Ovary (tissue), 9 donors: ENCODE data around the gene SLC35A4. TPM values are rescaled to one million over a fixed set of nuclear protein-coding genes. Genes with fewer than 3 reads are reported as not detected.

ENCODE experiments used
- DNase-seq, 5 donors: peaks; one replicate each; pipeline ENCODE4 v3.0.0-alpha.2; 2019 to 2020
- H3K27ac ChIP-seq, 2 donors: fragments of 200-600 bp; one replicate each; pipeline versions ENCODE4 v1.5.1 to v1.8.0; 2019 to 2022
- H3K27me3 ChIP-seq: fragments of 200-600 bp; one replicate; pipeline ENCODE4 v1.8.0; 2022
- H3K36me3 ChIP-seq: fragments of 200-600 bp; sonication (generic); one replicate; pipeline ENCODE4 v1.5.1; 2019
- H3K4me1 ChIP-seq: one replicate; pipeline ENCODE4 v1.8.1; 2013; ENCODE audit warnings: mild to moderate bottlenecking, moderate library complexity; ENCODE audit not compliant: insufficient read depth
- H3K4me3 ChIP-seq: fragments of 200-600 bp; sonication (generic); one replicate; pipeline ENCODE4 v1.5.1; 2017
- H3K9me3 ChIP-seq, 2 donors: fragments of 200-600 bp in 1 of 2; sonication (generic) in 1 of 2; one replicate each; pipeline versions ENCODE4 v1.5.1 to v1.8.1; 2013 to 2019; ENCODE audit warnings: mild to moderate bottlenecking in 1 of 2, moderate library complexity in 1 of 2
- EP300 ChIP-seq: sonication (generic); formaldehyde crosslinking; IDR thresholded peaks from one replicate; pipeline ENCODE4 v1.6.1; 2017; ENCODE audit warnings: antibody characterized with exemption
- POLR2A ChIP-seq: fragments of 450-650 bp; IDR thresholded peaks from one replicate; pipeline ENCODE4 v1.6.1; 2017; ENCODE audit warnings: antibody characterized with exemption, mild to moderate bottlenecking, moderate library complexity
- whole genome bisulfite sequencing, 3 donors: extraction: QIAGEN DNeasy Blood & Tissue Kit in 1 of 3; methylation state at CpG; one replicate each; pipeline versions ENCODE4 v1.1.5 to v1.1.7; 2013 to 2017; 5-methylcytosine and 5-hydroxymethylcytosine counted together
- intact Hi-C, 4 donors: fragments of 100-400 bp; cut with DNase I; formaldehyde crosslinking; loops; one replicate each; pipeline versions ENCODE4 v1.11.0 to v1.15.1; 2022 to 2023
- polyA plus RNA-seq, 2 donors: library from polyadenylated mRNA; stranded (reverse); fragments of 200-250 nt in 1 of 2; fragments of 350-450 nt in 1 of 2; fragmentation: Illumina TruSeq in 1 of 2; extraction: RNeasy Lipid Tissue Mini Kit (QIAGEN cat#74804) in 1 of 2; gene quantifications; one replicate each; pipeline ENCODE4 v1.2.3, GENCODE V29; 2013 to 2014
- total RNA-seq, 7 donors: library from RNA; depleted of rRNA in 2 of 7; stranded (reverse); fragments of >200 nt in 2 of 7; fragmentation: NEBNext Ultra II Directional in 3 of 7; extraction: Animal tissue kit (Norgen Biotek cat#: 25700) in 3 of 7; gene quantifications; one replicate each; pipeline versions ENCODE4 v1.1.0 to v1.2.4, GENCODE V29; 2016 to 2023
- TF ChIP-seq, protein P1 (sequence below), 3 donors: fragments of 450-650 bp in 2 of 3; fragments of 200-600 bp in 1 of 3; IDR thresholded peaks; one replicate each; pipeline versions ENCODE4 v1.5.1 to v1.8.0; 2016 to 2022; ENCODE audit warnings: antibody characterized with exemption in 3 of 3, mild to moderate bottlenecking in 1 of 3
- donor health status: DM: no; HTN: no; CAD: no; lungs with moderate emphysema.
- donor health status: DM: no; HTN: no; CAD: no.
- donor health status: Bipolar disorder and iron deficiency.
- donor health status: DM: yes; HTN: yes; CAD: no.
- donor health status: DM: no; HTN: no; CAD: no.
- donor health status: DM: yes; HTN: yes; CAD: no.

Gene SLC35A4
- total and polyA plus RNA-seq, 9 donors = 22.3 to 80.2 (median 47.1) TPM

DNA sequence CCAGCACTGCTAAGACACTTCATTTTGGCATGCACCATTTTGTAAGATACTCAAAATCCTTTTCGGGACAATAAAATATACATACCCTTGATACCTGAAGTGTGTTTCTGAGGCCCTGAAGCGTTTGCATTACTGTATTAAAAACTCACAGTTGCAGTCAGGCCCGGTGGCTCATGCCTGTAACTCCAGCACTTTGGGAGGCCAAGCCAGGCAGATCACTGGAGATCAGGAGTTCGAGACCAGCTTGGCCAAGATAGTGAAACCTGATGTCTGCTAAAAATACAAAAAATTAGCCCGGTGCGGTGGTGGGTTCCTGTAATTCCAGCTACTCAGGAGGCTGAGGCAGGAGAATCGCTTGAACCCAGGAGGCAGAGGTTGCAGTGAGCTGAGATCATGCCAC lies 19.6 kb upstream of the SLC35A4 start:
- no peaks in the 10 kb centered on the region for H3K9me3 ChIP-seq
- no peak overlapping the region for H3K4me3 ChIP-seq
- H3K4me1 ChIP-seq = peaks cover 15% of the 10 kb centered on the region
- WGBS, 3 donors = 96 to 98% (median 97%) methylated on average over 7 of the region's 7 CpGs
- no peaks in the 10 kb centered on the region for H3K27me3 ChIP-seq
- no peaks in the 10 kb centered on the region for H3K36me3 ChIP-seq
- no peak overlapping the region for H3K27ac ChIP-seq
- DNase-seq = no peak
- intact Hi-C loops = loop anchor here in 2 of 4 donors (5.0 kb wide), 3 partner anchors 97 to 143 kb away; partner anchors contain the start of genes ANKHD1 (in 1 of the 2), IK (in 1 of the 2) and NDUFA2 (in 1 of the 2)
- TF ChIP-seq POLR2A = no peak
- TF ChIP-seq, protein P1, sequence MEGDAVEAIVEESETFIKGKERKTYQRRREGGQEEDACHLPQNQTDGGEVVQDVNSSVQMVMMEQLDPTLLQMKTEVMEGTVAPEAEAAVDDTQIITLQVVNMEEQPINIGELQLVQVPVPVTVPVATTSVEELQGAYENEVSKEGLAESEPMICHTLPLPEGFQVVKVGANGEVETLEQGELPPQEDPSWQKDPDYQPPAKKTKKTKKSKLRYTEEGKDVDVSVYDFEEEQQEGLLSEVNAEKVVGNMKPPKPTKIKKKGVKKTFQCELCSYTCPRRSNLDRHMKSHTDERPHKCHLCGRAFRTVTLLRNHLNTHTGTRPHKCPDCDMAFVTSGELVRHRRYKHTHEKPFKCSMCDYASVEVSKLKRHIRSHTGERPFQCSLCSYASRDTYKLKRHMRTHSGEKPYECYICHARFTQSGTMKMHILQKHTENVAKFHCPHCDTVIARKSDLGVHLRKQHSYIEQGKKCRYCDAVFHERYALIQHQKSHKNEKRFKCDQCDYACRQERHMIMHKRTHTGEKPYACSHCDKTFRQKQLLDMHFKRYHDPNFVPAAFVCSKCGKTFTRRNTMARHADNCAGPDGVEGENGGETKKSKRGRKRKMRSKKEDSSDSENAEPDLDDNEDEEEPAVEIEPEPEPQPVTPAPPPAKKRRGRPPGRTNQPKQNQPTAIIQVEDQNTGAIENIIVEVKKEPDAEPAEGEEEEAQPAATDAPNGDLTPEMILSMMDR (IDR thresholded peaks at IDR 0.05) = no peak
- no peak for TF ChIP-seq EP300

DNA sequence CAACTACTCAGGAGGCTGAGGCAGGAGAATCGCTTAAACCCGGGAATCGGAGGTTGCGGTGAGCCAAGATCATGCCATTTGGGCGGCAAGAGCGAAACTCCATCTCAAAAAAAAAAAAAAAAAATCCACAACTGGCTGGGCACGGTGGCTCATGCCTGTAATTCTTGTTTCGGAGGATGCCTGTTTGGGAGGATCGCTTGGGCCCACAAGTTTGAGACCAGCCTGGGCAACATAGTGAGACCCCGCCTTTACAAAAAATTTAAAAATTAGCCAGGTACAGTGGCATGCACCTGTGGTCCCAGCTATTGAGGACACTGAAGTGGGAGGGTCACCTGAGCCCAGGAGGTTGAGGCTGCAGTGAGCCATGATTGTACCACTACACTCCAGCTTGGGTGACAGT lies 19.0 kb upstream of the SLC35A4 start:
- no peaks in the 10 kb centered on the region for H3K36me3 ChIP-seq
- DNase-seq = no peak
- intact Hi-C loops = loop anchor here in 2 of 4 donors (5.0 kb wide), 3 partner anchors 97 to 143 kb away; partner anchors contain the start of genes ANKHD1 (in 1 of the 2), IK (in 1 of the 2) and NDUFA2 (in 1 of the 2)

DNA sequence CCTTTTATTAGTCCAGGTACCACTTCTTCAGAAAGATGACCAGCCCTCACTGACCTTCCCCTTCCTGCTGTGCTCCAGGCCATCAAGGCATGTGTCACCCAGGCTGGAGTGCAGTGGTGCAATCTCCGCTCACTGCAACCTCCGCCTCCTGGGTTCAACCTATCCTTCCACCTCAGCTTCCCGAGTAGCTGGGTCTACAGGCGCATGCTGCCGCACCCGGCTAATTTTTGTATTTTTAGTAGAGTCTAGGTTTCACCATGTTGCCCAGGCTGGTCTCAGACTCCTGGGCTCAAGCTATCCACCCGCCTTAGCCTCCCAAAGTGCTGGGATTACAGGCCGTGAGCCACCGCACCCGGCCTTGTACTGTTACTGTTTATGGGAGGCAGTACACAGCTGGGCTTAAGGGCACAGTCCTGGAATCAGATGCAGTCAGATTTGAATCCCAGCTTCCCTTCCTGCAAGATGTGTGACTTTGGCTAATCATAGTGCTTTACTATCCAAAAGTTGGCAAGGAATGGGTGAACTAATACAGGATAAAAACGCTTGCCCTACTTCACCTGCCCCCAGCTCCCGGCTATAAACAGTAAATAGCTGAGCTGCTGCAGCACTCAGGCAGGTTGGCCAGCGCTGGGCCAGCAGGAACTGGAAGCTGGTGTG lies 17.6 kb upstream of the SLC35A4 start:
- intact Hi-C loops = loop anchor here in 2 of 4 donors (5.0 kb wide), 3 partner anchors 95 to 145 kb away; partner anchors contain the start of genes ANKHD1 (in 1 of the 2), IK (in 1 of the 2) and NDUFA2 (in 1 of the 2)
- peak in 1 of 5 donors; percentile 50 for DNase-seq
- peak overlapping the region; percentile 91 to 96 for H3K27ac ChIP-seq
- WGBS, 3 donors = 29 to 43% (median 38%) methylated on average over 13 of the region's 13 CpGs
- no peaks in the 10 kb centered on the region for H3K9me3 ChIP-seq
- H3K27me3 ChIP-seq = no peaks in the 10 kb centered on the region
- no peaks in the 10 kb centered on the region for H3K36me3 ChIP-seq
- H3K4me3 ChIP-seq = peak overlapping the region; percentile 48
- peaks cover 15% of the 10 kb centered on the region for H3K4me1 ChIP-seq
- TF ChIP-seq POLR2A (no peak), EP300 (no peak)
- TF ChIP-seq, protein P1 (IDR thresholded peaks at IDR 0.05) = no peak

More for the DNA sequence above, 19.0 kb upstream of the SLC35A4 start:
- no peaks in the 10 kb centered on the region for H3K27me3 ChIP-seq
- no peak overlapping the region for H3K27ac ChIP-seq
- no peak overlapping the region for H3K4me3 ChIP-seq
- H3K4me1 ChIP-seq = peaks cover 15% of the 10 kb centered on the region
- H3K9me3 ChIP-seq = no peaks in the 10 kb centered on the region
- TF ChIP-seq, protein P1 (IDR thresholded peaks at IDR 0.05) = no peak
- TF ChIP-seq EP300 = no peak
- no peak for TF ChIP-seq POLR2A
- WGBS, 3 donors = 96 to 98% (median 97%) methylated on average over 10 of the region's 10 CpGs

DNA sequence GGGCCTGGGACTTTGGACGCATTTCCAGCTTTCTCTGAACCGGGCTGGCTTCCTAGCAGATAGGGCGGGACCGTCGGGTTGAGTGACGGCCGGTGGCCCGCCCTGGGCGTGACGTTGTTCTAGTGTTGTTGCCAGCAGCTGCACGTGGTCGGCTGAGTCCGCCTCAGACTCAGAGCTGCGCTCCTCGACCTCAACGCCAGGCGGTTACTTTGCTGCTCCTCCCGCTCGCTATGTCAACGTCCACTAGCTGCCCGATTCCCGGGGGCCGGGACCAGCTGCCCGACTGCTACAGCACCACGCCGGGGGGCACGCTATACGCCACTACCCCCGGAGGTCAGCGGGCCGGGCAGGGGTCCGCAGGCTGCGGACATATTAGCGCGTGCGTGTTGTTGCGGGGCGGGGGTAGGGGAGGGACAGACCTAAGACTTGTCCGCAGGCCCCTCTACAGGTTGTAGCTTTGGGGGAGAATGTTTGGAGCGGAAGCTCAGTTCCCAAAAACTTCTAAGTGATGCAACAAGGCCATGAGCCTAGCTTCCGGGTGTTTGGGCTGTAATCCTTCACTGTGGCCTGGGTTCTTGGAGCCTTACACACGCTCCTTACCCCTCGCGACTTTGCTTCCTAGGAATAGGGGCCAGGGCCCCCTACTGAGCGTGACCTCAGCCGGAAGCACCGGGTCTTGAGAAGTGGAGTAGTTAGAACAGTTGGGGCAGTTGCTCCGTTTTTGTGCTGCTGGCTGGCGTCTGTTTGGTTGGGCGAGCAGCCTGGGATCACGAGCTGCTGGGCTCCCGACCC lies 16.9 kb upstream of the SLC35A4 start, which contains the start of gene EIF4EBP3:
TSS of gene EIF4EBP3 (plus strand) at position 155 of the 792 bp plus-strand sequence. CDS start at position 231, 76 bp downstream.
- Histone ChIP-seq H3K36me3 (no peaks in the 10 kb centered on the region), H3K27ac (peak within 1 kb of the TSS; percentile 91 to 96), H3K9me3 (no peaks in the 10 kb centered on the region), H3K4me1 (peaks cover 15% of the 10 kb centered on the region), H3K27me3 (no peaks in the 10 kb centered on the region), H3K4me3 (peak within 1 kb of the TSS; percentile 48)
- TF ChIP-seq, protein P1 (IDR thresholded peaks at IDR 0.05) = peak; percentile 68 to 97 (median 92)
- TF ChIP-seq POLR2A = peak; percentile 90
- peak; percentile 35 for TF ChIP-seq EP300
- peak; percentile 97 to 99 (median 98) for DNase-seq
- intact Hi-C loops = loop anchor here in 2 of 4 donors (5.0 kb wide), 3 partner anchors 95 to 145 kb away; partner anchors contain the start of genes ANKHD1 (in 1 of the 2), IK (in 1 of the 2) and NDUFA2 (in 1 of the 2)
- WGBS, 3 donors = 0 to 1% (median 0%) methylated on average over 51 to 52 of the region's 52 CpGs
